K562 (cell line): ENCODE measurements around the gene DNASE2. TPM values are rescaled to one million over a fixed set of nuclear protein-coding genes. Genes with fewer than 3 reads are reported as not detected.
A peak's percentile ranks its signal among the peaks of the same experiment; 100 is the strongest.

Experiments used
- ADNP ChIP-seq: fragments of 200-800 bp; sonication (Bioruptor generic); IDR thresholded peaks from 2 replicates; pipeline ENCODE4 v1.6.1; 2016; ENCODE audit warnings: missing genetic modification characterization, missing compliant biosample characterization
- CREB3L1 ChIP-seq: fragments of 450-650 bp; IDR thresholded peaks from 2 replicates; pipeline ENCODE4 v1.6.1; 2014; ENCODE audit warnings: low read depth, mild to moderate bottlenecking, moderate library complexity, borderline replicate concordance
- DPF2 ChIP-seq: fragments of 450-650 bp; IDR thresholded peaks from 2 replicates; pipeline ENCODE4 v1.6.1; 2016
- ETV6 ChIP-seq, 3 experiments: fragments of 150-350 bp in 1 of 3; sonication (generic) in 1 of 3; formaldehyde crosslinking in 1 of 3; IDR thresholded peaks; 2 replicates each; pipeline versions ENCODE4 v1.6.1 to v1.8.0; 2014 to 2022; ENCODE audit warnings: borderline replicate concordance in 2 of 3, low read depth in 2 of 3, antibody characterized with exemption in 1 of 3, low read length in 1 of 3, mild to moderate bottlenecking in 1 of 3, missing genetic modification reagents in 1 of 3
- FIP1L1 ChIP-seq: fragments of 200-400 bp; formaldehyde crosslinking; IDR thresholded peaks from 2 replicates; pipeline ENCODE4 v1.6.1; 2018; ENCODE audit warnings: mild to moderate bottlenecking, low read depth, low read length; ENCODE audit not compliant: poor library complexity, severe bottlenecking
- GABPB1 ChIP-seq: sonication (generic); formaldehyde crosslinking; IDR thresholded peaks from 2 replicates; pipeline ENCODE4 v1.8.0; 2022; ENCODE audit warnings: mild to moderate bottlenecking, missing genetic modification reagents
- HIVEP1 ChIP-seq: fragments of 250-450 bp; sonication (Bioruptor Pico); IDR thresholded peaks from 2 replicates; pipeline ENCODE4 v1.4.0; 2020; ENCODE audit warnings: mild to moderate bottlenecking
- ILK ChIP-seq: fragments of 450-650 bp; IDR thresholded peaks from 2 replicates; pipeline ENCODE4 v1.6.1; 2016; ENCODE audit warnings: missing genetic modification characterization, low read depth, mild to moderate bottlenecking, missing compliant biosample characterization, moderate library complexity, borderline replicate concordance
- MECOM ChIP-seq: fragments of 250-450 bp; sonication (Bioruptor Pico); IDR thresholded peaks from 2 replicates; pipeline ENCODE4 v1.8.0; 2022; ENCODE audit warnings: inconsistent platforms
- MTF1 ChIP-seq: fragments of 250-450 bp; sonication (Bioruptor Pico); IDR thresholded peaks from 2 replicates; pipeline ENCODE4 v1.9.0; 2021; ENCODE audit warnings: moderate library complexity, mild to moderate bottlenecking, inconsistent platforms, borderline replicate concordance
- NFIC ChIP-seq: fragments of 450-650 bp; IDR thresholded peaks from 2 replicates; pipeline ENCODE4 v1.6.1; 2017; ENCODE audit warnings: mild to moderate bottlenecking, inconsistent platforms
- PHB ChIP-seq: fragments of 250-450 bp; sonication (Bioruptor Pico); IDR thresholded peaks from 2 replicates; pipeline ENCODE4 v1.5.0; 2021
- TARDBP ChIP-seq: fragments of 450-650 bp; IDR thresholded peaks from 2 replicates; pipeline ENCODE4 v1.6.1; 2016
- TBP ChIP-seq: optimal IDR thresholded peaks from 2 replicates; pipeline ENCODE3; 2011; ENCODE audit warnings: low read depth, low read length, improper control_type of control experiment
- ZEB2 ChIP-seq: fragments of 450-650 bp; IDR thresholded peaks from 2 replicates; pipeline ENCODE4 v1.6.1; 2016
- ZNF232 ChIP-seq: sonication (generic); formaldehyde crosslinking; IDR thresholded peaks from 2 replicates; pipeline ENCODE4 v1.8.0; 2022; ENCODE audit warnings: mild to moderate bottlenecking, missing genetic modification reagents
- ZNF507 ChIP-seq: conservative IDR thresholded peaks from 2 replicates; pipeline ENCODE4 v1.6.1; 2017; ENCODE audit warnings: missing genetic modification characterization, missing compliant biosample characterization
- ZNF668 ChIP-seq: fragments of 250-450 bp; sonication (Bioruptor Pico); IDR thresholded peaks from 2 replicates; pipeline ENCODE4 v1.8.0; 2022; ENCODE audit warnings: mild to moderate bottlenecking, inconsistent platforms
- ZNF699 ChIP-seq: fragments of 250-450 bp; sonication (Bioruptor Pico); IDR thresholded peaks from 2 replicates; pipeline ENCODE4 v1.8.0; 2021; ENCODE audit warnings: mild to moderate bottlenecking, moderate library complexity; ENCODE audit not compliant: insufficient replicate concordance
- ZNF75A ChIP-seq: fragments of 450-650 bp; formaldehyde crosslinking; IDR thresholded peaks from 2 replicates; pipeline ENCODE4 v1.4.0; 2020; ENCODE audit warnings: mild to moderate bottlenecking
- polyA plus RNA-seq, 8 experiments: library from polyadenylated mRNA; depleted of rRNA in 4 of 8; stranded (reverse) in 5 of 8; unstranded in 3 of 8; fragments of >200 nt; fragmentation: Nextera tagmentation in 2 of 8; fragmentation: Illumina TruSeq in 1 of 8; extraction: Ambion mirVana in 2 of 8; extraction: Trizol in 1 of 8; gene quantifications; 2 replicates each; pipeline versions ENCODE4 v1.2.1 to v1.2.3, GENCODE V29; 2011 to 2014; ENCODE audit warnings: inconsistent platforms in 1 of 8, missing spikeins in 1 of 8
- total RNA-seq, 7 experiments: library from RNA; depleted of rRNA in 6 of 7; stranded (reverse); fragments of >200 nt in 6 of 7; fragmentation: Illumina TruSeq in 2 of 7; extraction: Trizol in 2 of 7; gene quantifications; 2 replicates each; pipeline versions ENCODE4 v1.2.1 to v1.2.3, GENCODE V29; 2011 to 2021; ENCODE audit warnings: low replicate concordance in 1 of 7
- TF ChIP-seq, protein P1 (sequence below): sonication (generic); formaldehyde crosslinking; IDR thresholded peaks from 2 replicates; pipeline ENCODE4 v1.8.0; 2023; ENCODE audit warnings: mild to moderate bottlenecking, missing genetic modification reagents
- TF ChIP-seq, protein P2 (sequence below): sonication (generic); formaldehyde crosslinking; IDR thresholded peaks from 2 replicates; pipeline ENCODE4 v1.8.0; 2022; ENCODE audit warnings: mild to moderate bottlenecking, missing genetic modification reagents, borderline replicate concordance

The DNASE2 gene
- total and polyA plus RNA-seq, 9 of the 15 experiments (the other 6 are each of a cell fraction or from before 2014, with no cell fraction given): 4.4 to 27.0 (median 20.2) TPM

- no peak for TF ChIP-seq ADNP (tag)
- no peak for TF ChIP-seq ZEB2
- no peak for TF ChIP-seq ZNF699 (CRISPR knock-in tag)
- TF ChIP-seq, protein P1, sequence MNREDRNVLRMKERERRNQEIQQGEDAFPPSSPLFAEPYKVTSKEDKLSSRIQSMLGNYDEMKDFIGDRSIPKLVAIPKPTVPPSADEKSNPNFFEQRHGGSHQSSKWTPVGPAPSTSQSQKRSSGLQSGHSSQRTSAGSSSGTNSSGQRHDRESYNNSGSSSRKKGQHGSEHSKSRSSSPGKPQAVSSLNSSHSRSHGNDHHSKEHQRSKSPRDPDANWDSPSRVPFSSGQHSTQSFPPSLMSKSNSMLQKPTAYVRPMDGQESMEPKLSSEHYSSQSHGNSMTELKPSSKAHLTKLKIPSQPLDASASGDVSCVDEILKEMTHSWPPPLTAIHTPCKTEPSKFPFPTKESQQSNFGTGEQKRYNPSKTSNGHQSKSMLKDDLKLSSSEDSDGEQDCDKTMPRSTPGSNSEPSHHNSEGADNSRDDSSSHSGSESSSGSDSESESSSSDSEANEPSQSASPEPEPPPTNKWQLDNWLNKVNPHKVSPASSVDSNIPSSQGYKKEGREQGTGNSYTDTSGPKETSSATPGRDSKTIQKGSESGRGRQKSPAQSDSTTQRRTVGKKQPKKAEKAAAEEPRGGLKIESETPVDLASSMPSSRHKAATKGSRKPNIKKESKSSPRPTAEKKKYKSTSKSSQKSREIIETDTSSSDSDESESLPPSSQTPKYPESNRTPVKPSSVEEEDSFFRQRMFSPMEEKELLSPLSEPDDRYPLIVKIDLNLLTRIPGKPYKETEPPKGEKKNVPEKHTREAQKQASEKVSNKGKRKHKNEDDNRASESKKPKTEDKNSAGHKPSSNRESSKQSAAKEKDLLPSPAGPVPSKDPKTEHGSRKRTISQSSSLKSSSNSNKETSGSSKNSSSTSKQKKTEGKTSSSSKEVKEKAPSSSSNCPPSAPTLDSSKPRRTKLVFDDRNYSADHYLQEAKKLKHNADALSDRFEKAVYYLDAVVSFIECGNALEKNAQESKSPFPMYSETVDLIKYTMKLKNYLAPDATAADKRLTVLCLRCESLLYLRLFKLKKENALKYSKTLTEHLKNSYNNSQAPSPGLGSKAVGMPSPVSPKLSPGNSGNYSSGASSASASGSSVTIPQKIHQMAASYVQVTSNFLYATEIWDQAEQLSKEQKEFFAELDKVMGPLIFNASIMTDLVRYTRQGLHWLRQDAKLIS (CRISPR knock-in tag): no peak
- no peak for TF ChIP-seq ETV6 (IDR thresholded peaks at IDR 0.05; ENCODE audit: borderline replicate concordance in 1 of 2, low read depth in 2 of 2, low read length in 1 of 2)
- TF ChIP-seq ETV6 (CRISPR knock-in tag; IDR thresholded peaks at IDR 0.05; ENCODE audit: borderline replicate concordance): no peak
- 0 out of 2 replicates have a peak, but pooled peaks have one; percentile 24 for TF ChIP-seq MECOM (CRISPR knock-in tag)
- TF ChIP-seq HIVEP1: no peak
- TF ChIP-seq ZNF75A (CRISPR knock-in tag): no peak
- TF ChIP-seq PHB: no peak
- no peak for TF ChIP-seq GABPB1 (CRISPR knock-in tag)
- TF ChIP-seq ILK (tag): no peak
- TF ChIP-seq ZNF668 (CRISPR knock-in tag): no peak
- no peak for TF ChIP-seq ZNF507 (tag)
- TF ChIP-seq, protein P2, sequence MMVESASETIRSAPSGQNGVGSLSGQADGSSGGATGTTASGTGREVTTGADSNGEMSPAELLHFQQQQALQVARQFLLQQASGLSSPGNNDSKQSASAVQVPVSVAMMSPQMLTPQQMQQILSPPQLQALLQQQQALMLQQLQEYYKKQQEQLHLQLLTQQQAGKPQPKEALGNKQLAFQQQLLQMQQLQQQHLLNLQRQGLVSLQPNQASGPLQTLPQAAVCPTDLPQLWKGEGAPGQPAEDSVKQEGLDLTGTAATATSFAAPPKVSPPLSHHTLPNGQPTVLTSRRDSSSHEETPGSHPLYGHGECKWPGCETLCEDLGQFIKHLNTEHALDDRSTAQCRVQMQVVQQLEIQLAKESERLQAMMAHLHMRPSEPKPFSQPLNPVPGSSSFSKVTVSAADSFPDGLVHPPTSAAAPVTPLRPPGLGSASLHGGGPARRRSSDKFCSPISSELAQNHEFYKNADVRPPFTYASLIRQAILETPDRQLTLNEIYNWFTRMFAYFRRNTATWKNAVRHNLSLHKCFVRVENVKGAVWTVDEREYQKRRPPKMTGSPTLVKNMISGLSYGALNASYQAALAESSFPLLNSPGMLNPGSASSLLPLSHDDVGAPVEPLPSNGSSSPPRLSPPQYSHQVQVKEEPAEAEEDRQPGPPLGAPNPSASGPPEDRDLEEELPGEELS (CRISPR knock-in tag): no peak
- TF ChIP-seq NFIC: peak; percentile 87
- TF ChIP-seq MTF1 (CRISPR knock-in tag): no peak
- peak; percentile 94 for TF ChIP-seq DPF2
- TF ChIP-seq TBP: peak; percentile 25
- no peak for TF ChIP-seq TARDBP
- no peak for TF ChIP-seq CREB3L1
- no peak for TF ChIP-seq ZNF232 (CRISPR knock-in tag)
- no peak for TF ChIP-seq FIP1L1
Measured at GRCh38 chr19:12885749-12886650, 4.8 kb upstream of the DNASE2 start (continued).
